Ishikawa (cell line): ENCODE measurements around the gene HNRNPM.

Experiments
- EP300 ChIP-seq: IDR thresholded peaks from 2 replicates; pipeline ENCODE4 v1.6.1; 2012; ENCODE audit warnings: borderline replicate concordance
- RAD21 ChIP-seq: IDR thresholded peaks from 2 replicates; pipeline ENCODE4 v1.6.1; 2012; ENCODE audit warnings: low read depth
- ZBTB7A ChIP-seq: IDR thresholded peaks from 2 replicates; pipeline ENCODE4 v1.6.1; 2012; ENCODE audit warnings: low read depth
- TF ChIP-seq, protein P1 (sequence below): IDR thresholded peaks from 2 replicates; pipeline ENCODE4 v1.6.1; 2012; ENCODE audit warnings: low read depth, mild to moderate bottlenecking
- TF ChIP-seq, protein P2 (sequence below): IDR thresholded peaks from 2 replicates; pipeline ENCODE4 v1.6.1; 2012

DNA sequence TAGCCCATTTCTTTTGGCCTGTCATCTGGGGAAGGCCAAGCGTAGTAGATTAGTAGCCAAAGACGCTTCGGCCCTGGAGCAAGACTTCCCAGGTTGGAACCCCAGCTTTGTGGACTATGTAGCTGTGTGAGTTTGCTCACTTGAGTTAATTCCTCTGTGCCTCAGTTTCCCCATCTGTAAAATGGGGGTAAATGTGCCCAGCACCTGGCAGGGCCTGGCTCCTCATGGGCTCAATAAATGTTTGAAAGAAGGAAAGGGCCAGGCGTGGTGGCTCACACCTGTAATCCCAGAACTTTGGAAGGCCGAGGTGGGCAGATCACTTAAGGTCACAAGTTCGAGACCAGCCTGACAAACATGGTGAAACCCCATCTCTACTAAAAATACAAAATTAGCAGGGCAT is 14.9 kb upstream of the HNRNPM start:
- no peak for TF ChIP-seq EP300
- TF ChIP-seq, protein P1, sequence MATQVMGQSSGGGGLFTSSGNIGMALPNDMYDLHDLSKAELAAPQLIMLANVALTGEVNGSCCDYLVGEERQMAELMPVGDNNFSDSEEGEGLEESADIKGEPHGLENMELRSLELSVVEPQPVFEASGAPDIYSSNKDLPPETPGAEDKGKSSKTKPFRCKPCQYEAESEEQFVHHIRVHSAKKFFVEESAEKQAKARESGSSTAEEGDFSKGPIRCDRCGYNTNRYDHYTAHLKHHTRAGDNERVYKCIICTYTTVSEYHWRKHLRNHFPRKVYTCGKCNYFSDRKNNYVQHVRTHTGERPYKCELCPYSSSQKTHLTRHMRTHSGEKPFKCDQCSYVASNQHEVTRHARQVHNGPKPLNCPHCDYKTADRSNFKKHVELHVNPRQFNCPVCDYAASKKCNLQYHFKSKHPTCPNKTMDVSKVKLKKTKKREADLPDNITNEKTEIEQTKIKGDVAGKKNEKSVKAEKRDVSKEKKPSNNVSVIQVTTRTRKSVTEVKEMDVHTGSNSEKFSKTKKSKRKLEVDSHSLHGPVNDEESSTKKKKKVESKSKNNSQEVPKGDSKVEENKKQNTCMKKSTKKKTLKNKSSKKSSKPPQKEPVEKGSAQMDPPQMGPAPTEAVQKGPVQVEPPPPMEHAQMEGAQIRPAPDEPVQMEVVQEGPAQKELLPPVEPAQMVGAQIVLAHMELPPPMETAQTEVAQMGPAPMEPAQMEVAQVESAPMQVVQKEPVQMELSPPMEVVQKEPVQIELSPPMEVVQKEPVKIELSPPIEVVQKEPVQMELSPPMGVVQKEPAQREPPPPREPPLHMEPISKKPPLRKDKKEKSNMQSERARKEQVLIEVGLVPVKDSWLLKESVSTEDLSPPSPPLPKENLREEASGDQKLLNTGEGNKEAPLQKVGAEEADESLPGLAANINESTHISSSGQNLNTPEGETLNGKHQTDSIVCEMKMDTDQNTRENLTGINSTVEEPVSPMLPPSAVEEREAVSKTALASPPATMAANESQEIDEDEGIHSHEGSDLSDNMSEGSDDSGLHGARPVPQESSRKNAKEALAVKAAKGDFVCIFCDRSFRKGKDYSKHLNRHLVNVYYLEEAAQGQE = no peak
- TF ChIP-seq, protein P2, sequence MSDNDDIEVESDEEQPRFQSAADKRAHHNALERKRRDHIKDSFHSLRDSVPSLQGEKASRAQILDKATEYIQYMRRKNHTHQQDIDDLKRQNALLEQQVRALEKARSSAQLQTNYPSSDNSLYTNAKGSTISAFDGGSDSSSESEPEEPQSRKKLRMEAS = no peak
- TF ChIP-seq RAD21 = no peak
- TF ChIP-seq ZBTB7A = no peak
